Right forelimb (tissue), 1 donor: ENCODE results near the gene TXK.

Experiments used
- DNase-seq: peaks from one replicate; pipeline ENCODE4 v3.0.0-alpha.2; 2018

The TXK gene

DNA sequence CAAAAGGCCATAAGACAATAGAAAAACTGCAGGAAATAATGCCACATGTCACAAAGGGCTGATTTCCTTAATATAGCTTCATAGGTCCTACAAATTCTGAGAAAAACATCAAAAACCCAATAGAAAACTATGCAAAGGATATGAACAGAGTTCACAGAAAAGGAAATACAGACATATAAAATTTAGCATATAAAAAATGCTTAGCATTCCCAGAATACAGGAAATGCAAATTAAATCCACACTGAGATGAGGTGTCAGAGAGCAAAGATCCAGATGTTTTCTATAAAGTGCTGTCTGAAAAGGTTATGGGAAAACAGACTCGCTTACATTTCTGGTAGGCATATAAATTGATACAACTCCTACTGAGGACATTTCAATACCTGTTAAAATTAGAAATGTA, 33.8 kb downstream of the TXK start:
- DNase-seq = no peak

- no peak for DNase-seq
Measured at GRCh38 chr4:48095441-48095840, 38.6 kb downstream of the TXK start.

GRCh38 chr4:48093991-48094416, 40.0 kb downstream of the TXK start:
- no peak for DNase-seq

DNA sequence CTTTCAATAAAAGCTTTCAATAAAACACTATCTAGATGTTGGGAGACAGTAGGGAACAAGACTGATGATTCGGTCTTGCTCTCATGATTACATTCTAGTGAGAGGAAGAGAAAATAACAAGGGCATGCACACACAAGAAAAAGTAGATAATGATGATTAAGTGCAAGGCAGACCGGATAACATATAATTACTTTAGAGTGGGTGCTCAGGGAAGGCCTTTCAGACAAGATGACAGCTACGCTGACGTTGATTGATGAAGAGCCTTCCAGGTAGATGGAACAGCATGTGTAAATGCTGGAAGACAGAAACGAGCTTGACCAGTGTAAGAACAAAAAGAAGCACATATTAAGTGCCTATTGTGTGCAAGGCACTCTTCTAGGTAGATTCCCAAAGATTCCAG, 43.4 kb downstream of the TXK start:
- DNase-seq = no peak

DNA sequence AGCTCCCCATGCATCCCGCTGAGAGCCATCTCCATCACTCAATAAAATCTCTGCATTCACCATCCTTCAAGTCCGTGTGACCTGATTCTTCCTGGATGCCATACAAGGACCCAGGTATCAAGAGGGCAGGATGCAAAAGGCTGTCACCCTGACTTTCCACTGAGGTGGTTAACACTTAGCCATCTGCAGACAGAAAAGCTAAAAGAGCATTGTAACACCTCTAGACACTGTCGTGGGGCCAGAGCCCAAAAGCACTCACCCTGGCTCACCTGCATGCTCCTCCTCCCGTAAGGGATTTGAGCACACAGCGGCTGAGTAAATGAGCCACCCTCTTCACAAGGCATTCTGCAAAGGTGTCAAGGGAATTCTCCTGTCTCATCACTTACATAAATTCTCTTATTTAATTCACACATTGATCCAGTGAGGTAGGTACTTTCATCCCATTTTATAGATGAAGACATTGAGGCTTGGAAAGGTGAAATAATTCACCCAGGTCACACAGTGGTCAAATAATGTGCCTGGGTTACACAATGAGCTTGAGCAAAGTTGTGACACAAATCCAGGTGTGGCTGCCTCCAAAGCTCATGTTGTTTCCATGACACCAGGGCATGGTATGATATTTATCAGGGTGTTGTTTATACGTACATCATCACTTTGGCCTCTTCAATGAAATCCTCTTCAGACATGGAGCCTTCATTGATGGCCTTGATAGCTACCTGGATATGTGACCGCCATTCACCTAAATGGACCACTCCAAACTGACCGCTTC, 48.0 kb downstream of the TXK start:
- no peak for DNase-seq

- DNase-seq = no peak
Measured at GRCh38 chr4:48082956-48083355, 51.1 kb downstream of the TXK start.

DNA sequence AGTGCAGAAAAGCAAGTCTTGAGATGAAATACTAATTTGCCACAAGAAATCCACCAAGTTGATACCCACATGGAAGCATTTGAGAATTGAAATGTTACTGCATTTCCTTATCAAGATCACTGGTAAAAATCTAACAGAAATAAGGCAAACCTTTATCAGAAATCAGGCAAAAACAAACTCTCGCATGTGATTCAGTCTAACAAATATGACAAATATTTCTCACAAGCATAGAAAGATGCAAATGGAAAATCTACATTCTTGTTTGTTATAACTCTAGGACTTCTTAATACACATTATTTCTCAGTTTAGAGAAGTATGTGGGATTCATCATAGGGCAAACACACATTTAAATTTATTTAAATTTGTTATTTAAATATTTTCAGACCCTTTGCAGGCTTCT, 52.9 kb downstream of the TXK start:
- no peak for DNase-seq

DNA sequence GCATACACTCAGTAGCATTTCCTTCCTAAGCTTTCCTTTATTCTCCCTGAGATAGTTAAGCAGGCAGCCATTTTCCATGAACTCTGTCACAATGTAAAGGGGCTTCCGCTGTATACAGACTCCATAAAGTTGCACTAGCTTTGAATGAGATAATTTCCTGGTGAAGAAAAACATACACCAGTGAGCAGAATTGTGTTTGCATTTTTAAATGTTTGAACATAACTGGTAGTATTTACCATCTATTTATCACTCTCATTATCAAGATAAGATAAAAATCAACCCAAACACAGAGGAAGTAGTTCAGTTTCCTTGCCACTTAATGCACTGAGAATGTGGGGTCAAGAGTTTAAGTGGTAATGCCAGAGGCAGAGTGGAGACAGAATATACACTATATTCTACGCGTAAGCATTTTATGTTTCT, 54.1 kb downstream of the TXK start:
- no peak for DNase-seq

DNA sequence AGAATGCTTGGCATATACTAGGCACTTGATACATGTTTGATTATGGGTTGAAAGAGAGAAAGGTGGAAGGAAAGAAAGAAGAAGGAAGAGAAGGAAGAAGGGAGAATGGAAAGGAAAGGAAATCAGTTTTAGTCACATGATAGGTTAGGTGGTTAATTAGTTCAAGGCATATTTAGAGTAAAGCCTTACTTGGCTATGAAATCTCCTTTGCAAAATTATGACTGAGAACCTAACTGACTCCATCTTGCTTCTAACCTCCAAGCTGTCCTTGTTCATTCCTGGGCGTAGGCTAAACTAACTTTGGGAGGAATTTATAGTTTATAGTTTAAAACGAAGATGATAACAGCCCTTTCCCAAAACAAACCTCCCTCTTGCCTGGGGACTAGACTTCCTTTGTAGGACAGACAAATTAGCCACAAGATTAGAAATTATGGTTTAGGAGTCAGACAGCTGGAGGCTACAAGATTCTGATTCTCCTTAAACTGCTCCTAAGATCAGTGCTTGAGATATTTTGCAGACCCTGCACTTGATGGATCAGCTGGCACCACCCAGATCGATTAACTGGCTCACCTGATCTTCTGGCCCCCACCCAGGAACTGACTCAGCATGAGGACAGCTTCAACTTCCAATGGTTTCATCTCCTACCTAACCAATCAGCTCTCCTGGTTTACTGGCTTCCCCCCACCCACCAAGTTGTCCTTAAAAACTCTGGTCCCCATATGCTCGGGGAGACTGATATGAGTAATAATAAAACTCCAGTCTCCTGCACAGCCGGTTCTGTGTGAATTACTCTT, 55.0 kb downstream of the TXK start:
- no peak for DNase-seq

GRCh38 chr4:48078425-48078824, 55.6 kb downstream of the TXK start:
- DNase-seq = no peak

DNA sequence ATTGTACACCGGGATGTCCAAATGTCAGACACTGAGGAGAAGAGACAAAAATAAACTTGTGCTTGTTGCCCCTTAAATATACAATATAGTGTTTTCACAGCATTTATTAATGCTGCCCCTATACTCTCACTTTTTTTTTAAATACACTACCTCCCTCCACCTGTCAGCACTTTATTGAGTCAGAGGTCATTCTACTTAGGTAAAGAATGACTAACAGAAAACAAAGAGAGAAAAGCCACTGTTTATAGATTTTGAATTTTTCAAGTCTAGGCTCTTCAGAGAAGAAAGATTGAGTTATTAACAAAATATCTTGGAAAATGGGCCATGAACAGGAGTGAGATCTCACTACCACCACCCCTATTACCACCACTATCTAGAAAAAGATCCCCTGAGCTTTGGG, 59.4 kb downstream of the TXK start:
- DNase-seq = no peak

DNA sequence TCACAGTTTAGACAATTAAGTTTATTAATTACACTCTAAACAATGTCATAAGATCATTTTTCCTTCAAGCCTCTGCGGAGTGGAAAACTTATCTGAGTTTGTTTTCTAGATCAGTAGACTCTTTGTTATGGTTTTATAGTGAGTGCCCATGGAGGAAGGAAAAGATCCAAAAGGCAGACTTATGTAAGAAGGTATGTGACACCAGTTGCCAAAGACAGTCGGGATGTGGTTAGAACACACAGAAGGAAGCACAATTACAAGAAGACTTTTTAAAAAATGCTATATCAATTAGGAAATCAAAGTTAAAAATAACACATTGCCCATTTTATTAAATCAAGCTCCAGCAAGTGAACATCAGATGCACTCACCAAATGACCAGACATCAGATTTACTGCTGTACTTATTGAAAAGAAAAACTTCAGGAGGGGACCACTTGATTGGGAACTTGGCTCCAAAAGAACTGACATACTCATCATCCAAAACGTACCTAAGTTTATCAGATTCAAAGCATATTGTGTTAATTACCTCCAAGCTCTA, 60.4 kb downstream of the TXK start:
- no peak for DNase-seq

GRCh38 chr4:48071191-48071590, 62.9 kb downstream of the TXK start:
- DNase-seq = no peak

- no peak for DNase-seq
Measured at GRCh38 chr4:48069026-48069425, 65.0 kb downstream of the TXK start.

DNA sequence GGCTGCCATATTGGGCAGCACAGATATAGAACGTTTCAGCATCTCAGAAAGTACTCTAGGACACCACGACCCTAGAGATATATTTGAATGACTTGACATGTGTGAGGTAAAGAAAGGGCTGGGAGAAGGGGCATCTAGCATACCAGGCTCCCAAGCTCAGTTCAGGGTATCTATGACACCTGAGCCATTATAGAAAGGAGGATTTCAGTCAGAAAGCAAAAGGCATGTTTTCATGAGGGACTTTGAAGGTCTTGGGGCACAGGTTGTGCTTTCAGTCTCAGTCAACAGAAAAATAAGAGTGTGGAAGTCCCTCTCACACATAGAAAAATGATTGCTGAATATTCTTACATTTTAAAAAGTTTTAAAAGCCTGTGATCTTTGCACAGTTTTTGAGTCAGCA, 65.9 kb downstream of the TXK start:
- no peak for DNase-seq

- DNase-seq = no peak
Measured at GRCh38 chr4:48067536-48067935, 66.5 kb downstream of the TXK start.

- no peak for DNase-seq
Measured at GRCh38 chr4:48065587-48066052, 68.4 kb downstream of the TXK start.

DNA sequence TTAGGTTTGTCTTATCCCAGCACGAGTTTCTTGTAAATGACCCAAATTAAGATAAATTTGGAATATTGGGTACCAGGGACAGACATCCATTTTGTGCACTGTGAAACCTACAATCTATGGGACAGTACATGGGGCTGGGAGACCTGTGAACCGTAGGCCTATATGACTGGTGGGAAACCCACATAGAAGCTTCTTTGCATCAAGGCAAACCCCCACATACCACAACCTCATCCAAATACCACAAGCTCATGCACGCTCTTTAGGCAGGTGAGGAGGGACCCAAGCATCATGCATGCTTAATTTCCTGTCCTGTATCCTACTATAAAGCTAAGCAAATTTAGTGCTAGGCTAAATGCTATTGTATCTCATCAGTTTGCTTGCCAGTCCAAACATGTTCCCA, 69.7 kb downstream of the TXK start:
- no peak for DNase-seq

DNA sequence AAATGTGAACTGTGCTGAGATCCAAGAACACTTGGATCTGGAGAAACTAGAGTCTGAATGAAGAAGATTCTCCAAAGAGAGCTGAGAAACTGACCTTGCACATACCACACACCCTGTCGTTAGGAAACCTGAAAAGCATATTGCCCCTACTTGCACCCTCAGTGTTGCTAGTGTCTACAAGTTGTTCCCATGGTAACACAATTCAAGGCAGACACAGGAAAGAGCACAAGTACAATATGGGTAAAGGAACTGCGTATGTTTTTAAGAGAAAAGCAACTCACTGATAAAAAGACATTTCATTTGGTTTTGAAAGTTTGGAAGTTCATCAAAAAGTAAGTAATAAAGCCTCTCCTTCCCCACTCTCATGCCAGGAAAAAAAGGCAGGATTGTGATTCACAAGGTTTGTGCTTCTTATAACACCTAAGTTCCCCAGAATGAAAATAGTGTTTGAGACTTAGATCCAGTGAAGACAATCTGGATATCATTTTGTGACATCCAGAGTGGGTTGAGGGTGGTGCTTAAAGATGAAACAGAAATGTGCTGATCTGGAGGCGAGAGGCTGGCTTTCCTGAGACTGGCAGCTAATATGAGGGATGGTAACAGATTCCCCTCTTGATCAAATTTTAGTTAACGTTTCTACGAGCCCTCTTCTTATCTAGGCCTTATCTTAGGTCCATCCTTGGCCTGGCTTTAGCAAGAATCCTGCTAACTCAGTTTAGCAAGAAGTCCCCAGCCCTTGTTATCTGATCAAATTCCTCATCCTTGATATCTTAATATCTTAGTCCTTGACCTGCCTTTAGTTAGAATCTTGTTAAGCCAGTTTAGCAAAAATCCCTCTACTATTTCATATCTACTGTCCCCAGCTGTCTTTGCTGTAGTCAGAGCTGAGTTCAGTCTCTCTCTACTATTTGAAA, 75.2 kb downstream of the TXK start:
- no peak for DNase-seq

DNA sequence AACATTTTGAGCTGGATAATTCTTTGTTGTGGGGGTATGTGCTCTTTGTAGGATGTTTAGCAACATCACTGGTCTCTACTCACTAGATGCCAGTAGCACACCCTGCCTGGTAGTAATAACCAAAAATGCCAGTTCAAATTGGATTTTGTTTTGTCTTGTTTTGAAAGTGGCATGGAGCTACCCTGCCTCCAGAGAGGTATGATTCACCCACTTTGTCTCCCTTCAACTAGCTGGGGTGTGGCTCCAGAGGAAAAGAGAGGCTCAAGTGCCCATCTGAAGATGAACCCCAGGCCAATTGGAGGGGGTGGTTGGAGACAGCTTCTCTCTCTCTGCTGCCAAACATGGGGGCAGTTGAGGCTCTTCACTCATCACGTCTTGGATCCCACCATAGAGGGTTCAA, 83.0 kb downstream of the TXK start:
- DNase-seq = no peak

DNA sequence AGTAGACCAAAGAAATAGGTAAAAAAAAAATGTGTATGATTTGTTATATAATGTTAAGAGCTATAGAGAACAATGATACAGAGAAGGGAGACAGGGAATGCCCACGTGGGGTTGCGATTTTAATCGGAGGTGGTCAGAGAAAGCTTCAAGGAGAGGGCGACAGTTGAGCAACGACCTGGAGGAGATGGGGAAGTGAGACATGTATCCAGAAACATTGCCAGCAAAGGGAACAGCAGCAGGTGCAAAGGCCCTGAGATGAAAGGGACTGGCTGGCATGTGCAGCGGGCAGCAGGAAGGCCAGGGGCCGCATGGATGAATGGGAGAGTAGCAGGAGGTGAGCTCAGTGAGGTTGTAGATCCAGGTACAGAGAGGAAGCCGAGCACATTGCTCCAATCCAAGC, 84.6 kb downstream of the TXK start:
- DNase-seq = no peak

GRCh38 chr4:48047896-48048295, 86.2 kb downstream of the TXK start:
- DNase-seq = no peak

- no peak for DNase-seq
Measured at GRCh38 chr4:48047421-48047844, 86.6 kb downstream of the TXK start.
